HCT116 (cell line): ENCODE results near the gene TANC1. TPM values are rescaled to one million over a fixed set of nuclear protein-coding genes. Genes with fewer than 3 reads are reported as not detected.

Source experiments
- ATAC-seq: fragments of 200-7000 bp; cut with Tn5 transposase; 2 replicates; pipeline ENCODE4 v1.9.1; 2020; ENCODE audit warnings: mild to moderate bottlenecking, moderate library complexity
- BruUV-seq: library from RNA; stranded (reverse); fragments of 400-500 nt; replicated peaks from 2 replicates; lab custom pipeline; 2021; lab: Mats Ljungman, UMichigan
- CTCF ChIA-PET: fragments of 300-600 bp; sonication (Branson Sonifier 250); formaldehyde crosslinking; loops from one replicate; lab custom pipeline; 2021; ENCODE audit warnings: antibody characterized with exemption; lab: Charles Lee
- POLR2A ChIA-PET: fragments of 300-600, 350-600 bp; sonication (Branson Sonifier 250); formaldehyde crosslinking; loops from one replicate; lab custom pipeline; 2021; ENCODE audit warnings: antibody characterized with exemption; lab: Charles Lee
- RAD21 ChIA-PET, 2 experiments: fragments of 300-600 bp; sonication (Branson Sonifier 250); formaldehyde crosslinking; loops; one replicate each; lab custom pipeline; 2023; ENCODE audit warnings: low total read pairs in 2 of 2; ENCODE audit not compliant: uncharacterized antibody in 2 of 2, unreplicated experiment in 2 of 2, low non-redundant PET in 1 of 2; lab: Charles Lee
- DNase-seq: peaks from one replicate; pipeline ENCODE4 v3.0.0-alpha.2; 2010; ENCODE audit warnings: low read depth, low spot score
- H2AFZ ChIP-seq: fragments of 200-600 bp; shearing (Covaris generic), sonication (generic); 2 replicates; pipeline ENCODE4 v1.6.1; 2017; ENCODE audit warnings: low read depth, mixed run types, mixed read lengths, antibody characterized with exemption, low read length; ENCODE audit not compliant: poor library complexity, severe bottlenecking
- H3K27ac ChIP-seq: 2 replicates; pipeline ENCODE4 v1.5.1; 2012; ENCODE audit warnings: low read depth, low read length
- H3K27me3 ChIP-seq: fragments of 200-600 bp; sonication (generic); 2 replicates; pipeline ENCODE4 v1.6.1; 2016; ENCODE audit warnings: mixed run types, low read length, mixed read lengths; ENCODE audit not compliant: insufficient read depth
- H3K36me3 ChIP-seq, 2 experiments: fragments of 200-500 bp in 1 of 2; fragments of 200-600 bp in 1 of 2; sonication (Bioruptor generic) in 1 of 2; sonication (generic) in 1 of 2; 2 replicates each; pipeline versions ENCODE4 v1.5.1 to v1.6.1; 2014 to 2016; ENCODE audit warnings: low read length in 2 of 2, inconsistent platforms in 1 of 2, mixed read lengths in 1 of 2, mixed run types in 1 of 2; ENCODE audit not compliant: insufficient read depth in 2 of 2, control insufficient read depth in 1 of 2
- H3K4me1 ChIP-seq, 2 experiments: fragments of 200-600 bp in 1 of 2; sonication (generic) in 1 of 2; 2 replicates each; pipeline versions ENCODE4 v1.5.1 to v1.6.1; 2012 to 2017; ENCODE audit warnings: low read length in 2 of 2, inconsistent platforms in 1 of 2, mild to moderate bottlenecking in 1 of 2, mixed read lengths in 1 of 2, mixed run types in 1 of 2, moderate library complexity in 1 of 2; ENCODE audit not compliant: insufficient read depth in 2 of 2, control insufficient read depth in 1 of 2
- H3K4me2 ChIP-seq: fragments of 200-600 bp; sonication (generic); 2 replicates; pipeline ENCODE4 v1.6.1; 2017; ENCODE audit warnings: mixed run types, low read length, mixed read lengths
- H3K4me3 ChIP-seq, 2 experiments: fragments of 200-600 bp in 1 of 2; sonication (generic) in 1 of 2; replicated peaks in 1 of 2; 2 replicates each; pipeline ENCODE4 v1.5.1; 2011 to 2016; ENCODE audit warnings: low read length in 2 of 2, control low read depth in 1 of 2, low read depth in 1 of 2, mild to moderate bottlenecking in 1 of 2, mixed read lengths in 1 of 2, mixed run types in 1 of 2
- H3K79me2 ChIP-seq: fragments of 200-600 bp; sonication (generic); 2 replicates; pipeline ENCODE4 v1.6.1; 2017; ENCODE audit warnings: mild to moderate bottlenecking, mixed run types, low read length, moderate library complexity, mixed read lengths; ENCODE audit not compliant: insufficient read depth
- H3K9ac ChIP-seq: fragments of 200-600 bp; sonication (generic); 2 replicates; pipeline ENCODE4 v1.6.1; 2016; ENCODE audit warnings: low read length, mixed read lengths
- H3K9me2 ChIP-seq: fragments of 200-600 bp; sonication (generic), shearing (Covaris generic); 2 replicates; pipeline ENCODE4 v1.6.1; 2017; ENCODE audit warnings: mixed run types, mild to moderate bottlenecking, moderate library complexity; ENCODE audit not compliant: insufficient read depth
- H3K9me3 ChIP-seq, 2 experiments: fragments of 200-500 bp in 1 of 2; fragments of 200-600 bp in 1 of 2; sonication (Bioruptor generic) in 1 of 2; sonication (generic) in 1 of 2; 2 replicates each; pipeline ENCODE4 v1.6.1; 2014 to 2017; ENCODE audit warnings: low read length in 2 of 2, mixed read lengths in 2 of 2, inconsistent platforms in 1 of 2, low read depth in 1 of 2, mild to moderate bottlenecking in 1 of 2, mixed run types in 1 of 2, moderate library complexity in 1 of 2; ENCODE audit not compliant: control insufficient read depth in 1 of 2, insufficient read depth in 1 of 2
- H4K20me1 ChIP-seq: fragments of 200-600 bp; sonication (generic), shearing (Covaris generic); 2 replicates; pipeline ENCODE4 v1.6.1; 2017; ENCODE audit warnings: mixed run types, mild to moderate bottlenecking, moderate library complexity; ENCODE audit not compliant: insufficient read depth
- ATF3 ChIP-seq: IDR thresholded peaks from 2 replicates; pipeline ENCODE4 v1.6.1; 2012
- CBX3 ChIP-seq: IDR thresholded peaks from 2 replicates; pipeline ENCODE4 v1.6.1; 2012; ENCODE audit warnings: low read depth
- CEBPB ChIP-seq: IDR thresholded peaks from 2 replicates; pipeline ENCODE4 v1.6.1; 2012; ENCODE audit warnings: low read depth
- CTCF ChIP-seq, 3 experiments: fragments of 200-600 bp in 1 of 3; sonication (generic) in 1 of 3; IDR thresholded peaks in 2 of 3; conservative IDR thresholded peaks in 1 of 3; 2 replicates each; pipeline ENCODE4 v1.5.1; 2012 to 2017; ENCODE audit warnings: low read depth in 2 of 3, low read length in 2 of 3, antibody characterized with exemption in 1 of 3, borderline replicate concordance in 1 of 3, control low read depth in 1 of 3, mild to moderate bottlenecking in 1 of 3, mixed read lengths in 1 of 3, mixed run types in 1 of 3, moderate library complexity in 1 of 3; ENCODE audit not compliant: insufficient read depth in 1 of 3
- EGR1 ChIP-seq: IDR thresholded peaks from 2 replicates; pipeline ENCODE4 v1.6.1; 2012; ENCODE audit warnings: low read depth
- ELF1 ChIP-seq: IDR thresholded peaks from 2 replicates; pipeline ENCODE4 v1.6.1; 2012; ENCODE audit warnings: low read depth, borderline replicate concordance
- EZH2 ChIP-seq: fragments of 200-600 bp; sonication (generic); IDR thresholded peaks from 2 replicates; pipeline ENCODE4 v1.6.1; 2017; ENCODE audit warnings: antibody characterized with exemption, mixed run types
- EZH2phosphoT487 ChIP-seq: fragments of 200-600 bp; IDR thresholded peaks from 2 replicates; pipeline ENCODE4 v1.6.1; 2018; ENCODE audit warnings: antibody characterized with exemption, borderline replicate concordance
- JUND ChIP-seq: IDR thresholded peaks from 2 replicates; pipeline ENCODE4 v1.6.1; 2012
- POLR2A ChIP-seq: IDR thresholded peaks from 2 replicates; pipeline ENCODE4 v1.7.0; 2011; ENCODE audit warnings: borderline replicate concordance; ENCODE audit not compliant: insufficient read depth, insufficient read length; ENCODE audit errors: extremely low read depth
- REST ChIP-seq: IDR thresholded peaks from 2 replicates; pipeline ENCODE4 v1.6.1; 2012; ENCODE audit warnings: low read depth
- SP1 ChIP-seq: IDR thresholded peaks from 2 replicates; pipeline ENCODE4 v1.6.1; 2012; ENCODE audit warnings: low read depth
- SRF ChIP-seq: IDR thresholded peaks from 2 replicates; pipeline ENCODE4 v1.6.1; 2012; ENCODE audit warnings: low read depth
- TCF7L2 ChIP-seq: IDR thresholded peaks from 2 replicates; pipeline ENCODE4 v1.7.0; 2011; ENCODE audit warnings: borderline replicate concordance, inconsistent platforms; ENCODE audit not compliant: insufficient read depth, insufficient read length; ENCODE audit errors: extremely low read depth
- YY1 ChIP-seq: IDR thresholded peaks from 2 replicates; pipeline ENCODE4 v1.6.1; 2011; ENCODE audit warnings: low read length, low read depth, moderate library complexity, mild to moderate bottlenecking; ENCODE audit not compliant: insufficient replicate concordance; ENCODE audit errors: extremely low read depth
- ZBTB33 ChIP-seq: IDR thresholded peaks from 2 replicates; pipeline ENCODE4 v1.6.1; 2011; ENCODE audit warnings: mild to moderate bottlenecking, low read length, moderate library complexity; ENCODE audit not compliant: insufficient replicate concordance; ENCODE audit errors: extremely low read depth
- ZFX ChIP-seq: fragments of 450-650 bp; IDR thresholded peaks from 2 replicates; pipeline ENCODE4 v1.6.1; 2017
- ZNF274 ChIP-seq: fragments of 200-500 bp; sonication (Bioruptor generic); IDR thresholded peaks from 2 replicates; pipeline ENCODE4 v1.6.1; 2014; ENCODE audit warnings: mild to moderate bottlenecking, low read depth, low read length, inconsistent platforms
- intact Hi-C: fragments of 100-400 bp; cut with micrococcal nuclease; formaldehyde crosslinking; loops from 2 replicates; pipeline ENCODE4 v1.10.0; 2022
- total RNA-seq: library from RNA; stranded (reverse); gene quantifications from one replicate; pipeline ENCODE4 v1.2.1, GENCODE V29; 2021; ENCODE audit not compliant: unreplicated experiment

Gene TANC1
- total RNA-seq, 1 experiment from 2014 or later: 15.1 TPM

GRCh38 chr2:159246325-159246988, 278.0 kb downstream of the TANC1 start:
- ATAC-seq (no peak), DNase-seq (no peak)
- intact Hi-C loops: loop anchor here (10.0 kb wide), 1 partner anchor 468 kb away; the partner anchor contains the start of gene MARCHF7
- POLR2A ChIA-PET: no interaction called here
- H3K9me2 ChIP-seq: no peaks in the 10 kb centered on the region
- H3K9me3 ChIP-seq: no peaks in the 10 kb centered on the region
- no peak overlapping the region for H3K9ac ChIP-seq
- no peaks in the 10 kb centered on the region for H3K27me3 ChIP-seq
- H3K79me2 ChIP-seq: no peaks in the 10 kb centered on the region
- no peak overlapping the region for H3K4me2 ChIP-seq
- H3K4me3 ChIP-seq: no peak overlapping the region
- H4K20me1 ChIP-seq: 0 out of 2 replicates have a peak, but pooled peaks cover 4% of the 10 kb centered on the region
- CTCF ChIA-PET: no interaction called here
- no peak overlapping the region for H3K27ac ChIP-seq
- no peak for TF ChIP-seq EZH2
- no peak for TF ChIP-seq TCF7L2
- no peak for TF ChIP-seq ATF3
- no peak for TF ChIP-seq ZBTB33
- TF ChIP-seq CBX3: no peak
- TF ChIP-seq CEBPB: no peak
- TF ChIP-seq SRF: no peak
- TF ChIP-seq CTCF (IDR thresholded peaks at IDR 0.05 in 2 of 3, conservative IDR thresholded peaks at IDR 0.05 in 1 of 3; ENCODE audit: borderline replicate concordance in 1 of 3, insufficient read depth in 1 of 3, low read depth in 2 of 3, low read length in 2 of 3): no peak
- TF ChIP-seq SP1: no peak
- no peak for TF ChIP-seq REST
- no peak for TF ChIP-seq POLR2A
- no peak for TF ChIP-seq YY1
- TF ChIP-seq ZFX: no peak
- no peak for TF ChIP-seq ZNF274
- TF ChIP-seq EGR1: no peak
- no peak for TF ChIP-seq JUND
- no peak for TF ChIP-seq ELF1
- TF ChIP-seq EZH2phosphoT487: no peak
- TF ChIP-seq, all 23 proteins: peak for 0
- H2AFZ ChIP-seq: no peak overlapping the region
- RAD21 ChIA-PET: no interaction called here
- no peaks in the 10 kb centered on the region; a peak in 1 of 4 replicates for H3K36me3 ChIP-seq
- H3K4me1 ChIP-seq: peaks cover 15 to 25% of the 10 kb centered on the region in 2 experiments
- BruUV-seq: no TSS peak
